Ovary (tissue), 3 donors: ENCODE data around the gene TIRAP.

Source experiments
- CTCF ChIP-seq, 3 donors: fragments of 450-650 bp in 2 of 3; fragments of 200-600 bp in 1 of 3; IDR thresholded peaks; one replicate each; pipeline versions ENCODE4 v1.5.1 to v1.8.0; 2016 to 2022; ENCODE audit warnings: antibody characterized with exemption in 3 of 3, mild to moderate bottlenecking in 1 of 3
- EP300 ChIP-seq: sonication (generic); formaldehyde crosslinking; IDR thresholded peaks from one replicate; pipeline ENCODE4 v1.6.1; 2017; ENCODE audit warnings: antibody characterized with exemption
- POLR2A ChIP-seq: fragments of 450-650 bp; IDR thresholded peaks from one replicate; pipeline ENCODE4 v1.6.1; 2017; ENCODE audit warnings: antibody characterized with exemption, mild to moderate bottlenecking, moderate library complexity
- donor health status: DM: no; HTN: no; CAD: no.

GRCh38 chr11:126317756-126318573 is 35.1 kb downstream of the TIRAP start:
- no peak for TF ChIP-seq CTCF (IDR thresholded peaks at IDR 0.05)
- TF ChIP-seq POLR2A: no peak
- TF ChIP-seq EP300: no peak
